ENCODE measurements around the gene CYP2W1.

Gene CYP2W1

GRCh38 chr7:945556-946255, 37.3 kb upstream of the CYP2W1 start:
- ChIA-PET POLR2A (no interaction called here), CTCF (no interaction called here)
- DNase-seq (ENCODE audit: extremely low spot score): no peak
- TF ChIP-seq CTCF (IDR thresholded peaks at IDR 0.05; ENCODE audit: control extremely low read depth, extremely low read depth, low read depth, missing control alignments): no peak

GRCh38 chr7:946256-946996, 36.6 kb upstream of the CYP2W1 start:
- POLR2A ChIA-PET: no interaction called here
- CTCF ChIA-PET: no interaction called here
- no peak for DNase-seq (ENCODE audit: extremely low spot score)
- TF ChIP-seq CTCF (IDR thresholded peaks at IDR 0.05; ENCODE audit: control extremely low read depth, extremely low read depth, low read depth, missing control alignments): no peak

GRCh38 chr7:947391-948210, 35.4 kb upstream of the CYP2W1 start:
- no peak for DNase-seq (ENCODE audit: extremely low spot score)
- ChIA-PET CTCF (interaction anchor here (1.0 kb wide), 1 partner anchor 20 kb away, joined by 3 read pairs; no protein-coding TSS in a partner anchor), POLR2A (no interaction called here)
- no peak for TF ChIP-seq CTCF (IDR thresholded peaks at IDR 0.05; ENCODE audit: control extremely low read depth, extremely low read depth, low read depth, missing control alignments)

- POLR2A ChIA-PET: interaction anchor here (1.0 kb wide), 1 partner anchor 25 kb away, joined by 4 read pairs; no protein-coding TSS in a partner anchor
- CTCF ChIA-PET: no interaction called here
These were observed 33.7 kb upstream of the CYP2W1 start for GRCh38 chr7:949021-949934.

GRCh38 chr7:951881-952547, 31.0 kb upstream of the CYP2W1 start:
- ChIA-PET POLR2A (no interaction called here), CTCF (interaction anchor here (1.0 to 2.4 kb wide), 11 partner anchors 8 to 225 kb away, joined by 3 to 7 read pairs (median 4); no protein-coding TSS in a partner anchor)
- TF ChIP-seq CTCF (IDR thresholded peaks at IDR 0.05; ENCODE audit: control extremely low read depth, extremely low read depth, low read depth, missing control alignments): no peak
- no peak for DNase-seq (ENCODE audit: extremely low spot score)

More at GRCh38 chr7:949021-949934, 33.7 kb upstream of the CYP2W1 start:
- DNase-seq (ENCODE audit: extremely low spot score): no peak
- TF ChIP-seq CTCF (IDR thresholded peaks at IDR 0.05; ENCODE audit: control extremely low read depth, extremely low read depth, low read depth, missing control alignments): no peak
